GM12865 (cell line): ENCODE data around the gene NHEJ1.

Source experiments
- DNase-seq: peaks from one replicate; pipeline ENCODE4 v3.0.0; 2010; ENCODE audit warnings: low read depth
- H3K4me3 ChIP-seq: 2 replicates; pipeline ENCODE4 v1.5.1; 2011; ENCODE audit warnings: mild to moderate bottlenecking, low read depth, low read length, control low read depth
- TF ChIP-seq, protein P1 (sequence below): IDR thresholded peaks from 2 replicates; pipeline ENCODE4 v1.5.1; 2011; ENCODE audit warnings: low read length, control low read depth, low read depth, inconsistent platforms; ENCODE audit not compliant: insufficient read depth; ENCODE audit errors: missing control alignments

The NHEJ1 gene

DNA sequence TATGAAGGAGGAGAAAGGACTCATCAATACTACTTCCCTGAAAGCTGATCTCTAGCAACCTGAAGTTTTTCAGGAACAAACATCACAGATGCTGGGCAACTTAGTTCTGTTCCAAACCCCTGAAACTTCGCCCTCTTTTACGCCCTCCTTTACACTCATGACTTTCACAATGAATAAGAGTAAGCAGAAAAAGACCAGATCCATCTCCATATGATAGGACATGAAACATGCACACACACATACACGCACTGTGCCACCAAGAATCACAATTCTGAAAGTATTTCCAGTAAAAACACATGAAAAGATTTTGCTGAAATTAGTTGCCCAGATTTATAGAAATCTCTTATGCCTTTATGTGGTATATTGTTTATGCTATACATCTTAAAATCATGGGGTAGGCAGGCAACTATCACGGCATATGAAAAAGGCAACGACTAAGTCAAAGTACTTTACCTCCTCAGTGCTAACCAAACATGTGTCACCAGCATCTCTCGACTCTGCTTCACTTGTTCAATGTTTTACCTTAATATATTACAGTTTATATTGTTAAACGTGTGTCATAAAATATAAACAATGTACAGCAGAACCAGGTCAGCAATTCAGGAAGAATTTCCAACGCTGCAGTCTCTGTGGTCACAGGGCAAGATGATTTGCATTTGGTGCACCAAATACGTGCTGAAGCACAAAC, 47.8 kb downstream of the NHEJ1 start:
- TF ChIP-seq, protein P1, sequence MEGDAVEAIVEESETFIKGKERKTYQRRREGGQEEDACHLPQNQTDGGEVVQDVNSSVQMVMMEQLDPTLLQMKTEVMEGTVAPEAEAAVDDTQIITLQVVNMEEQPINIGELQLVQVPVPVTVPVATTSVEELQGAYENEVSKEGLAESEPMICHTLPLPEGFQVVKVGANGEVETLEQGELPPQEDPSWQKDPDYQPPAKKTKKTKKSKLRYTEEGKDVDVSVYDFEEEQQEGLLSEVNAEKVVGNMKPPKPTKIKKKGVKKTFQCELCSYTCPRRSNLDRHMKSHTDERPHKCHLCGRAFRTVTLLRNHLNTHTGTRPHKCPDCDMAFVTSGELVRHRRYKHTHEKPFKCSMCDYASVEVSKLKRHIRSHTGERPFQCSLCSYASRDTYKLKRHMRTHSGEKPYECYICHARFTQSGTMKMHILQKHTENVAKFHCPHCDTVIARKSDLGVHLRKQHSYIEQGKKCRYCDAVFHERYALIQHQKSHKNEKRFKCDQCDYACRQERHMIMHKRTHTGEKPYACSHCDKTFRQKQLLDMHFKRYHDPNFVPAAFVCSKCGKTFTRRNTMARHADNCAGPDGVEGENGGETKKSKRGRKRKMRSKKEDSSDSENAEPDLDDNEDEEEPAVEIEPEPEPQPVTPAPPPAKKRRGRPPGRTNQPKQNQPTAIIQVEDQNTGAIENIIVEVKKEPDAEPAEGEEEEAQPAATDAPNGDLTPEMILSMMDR, result no peak
- H3K4me3 ChIP-seq, result no peak overlapping the region
- no peak for DNase-seq

DNA sequence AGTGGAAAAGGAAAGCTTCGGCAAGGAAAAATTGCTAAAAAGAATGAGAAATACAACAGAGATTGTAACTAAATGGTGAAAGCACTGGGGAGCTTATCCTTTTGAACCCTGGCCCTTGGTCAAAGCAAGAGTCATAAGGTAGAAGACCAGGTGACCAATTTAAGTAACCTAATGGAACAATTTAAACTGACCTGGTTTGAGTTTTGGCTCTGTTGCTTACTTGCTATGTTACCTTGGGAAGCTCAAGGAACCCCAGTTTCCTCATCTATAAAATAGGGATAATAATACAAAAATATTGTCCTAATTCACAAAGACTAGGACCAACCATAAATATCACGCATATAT, 48.6 kb downstream of the NHEJ1 start:
- TF ChIP-seq, protein P1, result no peak

DNA sequence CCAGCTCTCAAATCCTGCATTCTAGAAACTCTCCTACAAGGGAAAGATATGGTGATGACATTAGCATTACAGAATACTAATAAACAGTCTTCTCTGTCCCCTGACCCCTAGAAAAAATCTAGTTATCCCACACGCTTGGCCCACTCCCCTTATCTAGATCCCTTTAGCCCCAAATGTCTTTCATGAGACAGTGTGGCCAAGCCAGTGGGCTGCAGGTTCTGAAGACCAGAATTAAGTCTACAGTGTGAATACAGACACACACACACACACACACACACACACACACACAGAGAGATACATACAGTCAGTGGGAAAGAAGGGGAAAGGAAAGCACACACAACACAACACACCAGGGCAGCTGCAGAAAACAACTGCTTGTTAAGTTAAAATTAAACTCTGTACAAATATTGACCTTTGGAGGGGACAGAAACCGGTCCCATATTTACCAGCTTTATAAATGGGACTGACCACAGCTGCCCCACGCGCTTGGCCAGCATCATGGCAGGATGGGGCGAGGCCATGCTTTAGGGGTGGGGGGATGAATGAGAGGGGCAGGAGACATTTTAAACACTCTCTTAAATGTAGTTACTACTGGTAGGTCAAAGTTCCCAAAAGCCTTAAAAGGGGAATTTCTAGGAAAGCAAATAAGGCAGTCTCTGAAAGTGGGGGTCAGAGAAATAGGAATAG, 49.1 kb downstream of the NHEJ1 start:
- TF ChIP-seq, protein P1, result no peak
- H3K4me3 ChIP-seq, result no peak overlapping the region
- no peak for DNase-seq

More for the DNA sequence above, 48.6 kb downstream of the NHEJ1 start:
- no peak overlapping the region for H3K4me3 ChIP-seq
- no peak for DNase-seq

DNA sequence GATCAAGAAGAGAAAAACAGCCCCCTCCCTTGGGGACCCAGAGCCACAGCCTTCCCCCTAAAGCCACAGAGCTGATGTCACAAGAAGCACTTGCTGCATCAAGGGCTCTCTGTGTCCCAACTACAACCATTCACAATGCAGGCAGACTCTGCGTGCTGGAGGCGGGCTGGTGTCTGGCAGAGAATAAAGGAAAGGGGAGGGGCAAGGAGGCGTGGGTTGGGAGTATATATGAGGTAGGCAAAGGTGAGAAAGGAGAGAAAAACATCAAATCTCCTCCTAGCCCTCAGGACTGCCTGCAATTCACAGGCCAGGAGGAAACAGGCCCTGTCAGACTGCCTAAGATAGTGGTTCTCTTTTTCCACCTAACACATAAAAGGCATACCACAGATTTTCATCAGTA, 51.1 kb downstream of the NHEJ1 start:
- H3K4me3 ChIP-seq, result no peak overlapping the region
- DNase-seq, result no peak
- TF ChIP-seq, protein P1, result no peak

DNA sequence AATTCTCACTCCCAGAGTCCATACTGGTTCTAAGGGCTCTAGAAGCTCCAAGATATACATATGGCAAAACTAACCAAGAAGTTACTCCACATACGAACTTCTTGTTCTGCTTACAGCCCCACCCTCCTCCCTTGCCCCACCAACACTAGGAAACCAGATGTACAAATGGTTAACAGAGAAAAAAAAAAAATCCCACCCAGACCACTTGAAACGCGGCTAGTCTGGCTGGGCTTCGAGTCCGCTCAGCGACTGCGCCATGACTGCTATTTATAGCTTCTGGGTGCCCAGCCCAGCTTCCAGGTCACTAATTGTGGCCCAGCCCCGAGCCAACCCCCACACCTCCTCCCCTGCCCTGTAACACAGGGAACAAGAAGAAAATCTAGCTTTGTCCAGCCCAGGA, 52.9 kb downstream of the NHEJ1 start:
- no peak overlapping the region for H3K4me3 ChIP-seq
- TF ChIP-seq, protein P1, result no peak
- DNase-seq, result no peak

DNA sequence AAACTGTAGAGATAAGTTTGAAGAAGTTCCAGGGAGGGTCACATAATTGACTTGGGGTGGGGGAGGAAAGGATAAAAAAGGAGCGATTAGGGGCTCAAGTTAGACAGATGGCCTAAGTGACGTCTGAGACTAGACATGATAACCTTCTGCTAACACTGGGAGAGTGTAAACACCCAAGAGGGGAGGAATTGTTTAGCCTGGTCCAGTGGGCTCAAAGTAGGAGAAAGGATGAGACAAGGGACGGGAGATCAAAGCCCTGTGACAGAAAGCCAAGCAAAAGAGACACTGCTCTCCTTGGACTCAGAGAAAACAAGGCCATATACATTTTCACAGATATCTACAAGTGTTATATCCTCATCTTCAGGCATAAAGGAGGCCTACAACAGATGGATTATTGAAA, 54.4 kb downstream of the NHEJ1 start:
- TF ChIP-seq, protein P1, result no peak
- H3K4me3 ChIP-seq, result no peak overlapping the region
- no peak for DNase-seq
